AG08395 (cell line): ENCODE data around the gene FAAP20.

Source experiments
- DNase-seq: peaks from one replicate; pipeline ENCODE4 v3.0.0; 2012; ENCODE audit warnings: mixed read lengths, low spot score

The FAAP20 gene

DNA sequence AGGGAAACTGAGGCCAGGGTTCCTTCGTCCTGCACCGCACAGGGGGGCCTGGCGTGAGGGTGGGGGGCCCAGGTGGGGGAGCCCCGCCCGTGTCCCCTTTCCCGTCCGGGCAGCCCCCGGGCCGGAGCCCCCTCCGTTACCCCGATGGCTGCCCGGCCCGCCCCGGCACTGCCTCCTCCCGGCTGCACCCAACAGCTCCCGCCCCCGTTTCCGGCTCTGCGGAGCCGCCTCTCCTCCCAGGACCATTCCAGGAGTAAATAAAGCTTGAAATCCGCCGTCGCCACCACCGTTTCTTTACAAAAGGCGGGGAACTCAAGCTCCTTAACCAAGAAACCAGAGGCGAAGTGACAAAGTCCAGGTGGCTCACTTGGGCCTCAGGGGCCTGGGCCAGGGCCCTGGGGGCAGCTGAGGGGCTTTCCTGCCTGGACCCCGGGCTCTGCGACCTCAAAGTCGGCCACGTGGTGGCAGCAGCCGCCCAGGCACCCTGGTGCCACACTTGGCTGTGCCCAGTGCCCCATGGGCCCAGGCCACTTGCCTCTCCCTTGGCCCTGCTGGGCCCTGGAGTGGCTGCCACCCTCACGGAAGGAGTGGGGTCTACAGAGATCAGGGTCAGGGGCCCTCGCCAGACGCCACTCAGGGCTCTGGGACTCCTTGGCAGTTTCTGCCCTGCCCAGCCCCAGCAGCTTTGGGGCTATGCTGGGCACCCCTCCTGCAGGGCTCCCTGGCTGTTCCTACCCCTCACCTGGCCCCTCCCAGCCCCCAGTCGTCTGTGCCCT is 514 bp upstream of the FAAP20 start:
- DNase-seq: peak; percentile 88

DNA sequence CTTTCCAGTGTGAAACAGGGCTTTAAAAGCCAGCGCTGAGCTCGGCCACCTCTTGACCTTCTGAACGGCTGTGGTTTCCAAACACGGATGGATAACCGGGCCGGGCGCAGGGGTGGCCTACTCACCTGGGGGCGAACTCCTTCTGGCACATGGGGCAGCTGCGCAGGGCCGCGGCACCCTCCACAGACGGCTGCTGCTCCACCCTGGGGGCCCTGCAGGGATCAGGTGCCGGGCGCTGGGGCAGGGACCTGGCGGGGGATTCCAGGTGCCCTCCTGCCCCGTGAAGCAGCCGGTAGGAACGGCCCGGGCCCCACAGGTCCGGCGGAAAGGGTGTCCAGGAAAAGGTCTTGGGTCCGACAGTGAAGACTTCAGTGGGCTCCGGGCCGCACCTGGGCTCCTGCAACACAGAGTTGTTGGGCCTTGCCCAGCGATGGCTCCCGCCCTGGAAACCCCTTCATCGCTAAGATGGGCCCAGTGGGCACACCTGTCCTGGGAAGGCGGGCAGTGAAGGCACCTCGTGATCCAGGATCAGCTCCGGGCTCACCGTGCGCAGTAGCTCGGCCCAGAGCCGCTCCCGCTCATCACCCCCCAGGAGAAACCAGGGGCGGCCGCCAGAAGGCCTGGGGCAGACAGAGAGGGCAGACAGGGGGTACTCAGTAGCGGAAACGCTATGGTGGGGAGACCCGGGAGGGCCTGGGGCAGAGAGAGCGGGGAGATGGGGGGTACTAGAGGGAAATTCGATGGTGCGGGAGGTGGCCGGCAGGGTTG is 874 bp downstream of the FAAP20 start:
- no peak for DNase-seq

DNA sequence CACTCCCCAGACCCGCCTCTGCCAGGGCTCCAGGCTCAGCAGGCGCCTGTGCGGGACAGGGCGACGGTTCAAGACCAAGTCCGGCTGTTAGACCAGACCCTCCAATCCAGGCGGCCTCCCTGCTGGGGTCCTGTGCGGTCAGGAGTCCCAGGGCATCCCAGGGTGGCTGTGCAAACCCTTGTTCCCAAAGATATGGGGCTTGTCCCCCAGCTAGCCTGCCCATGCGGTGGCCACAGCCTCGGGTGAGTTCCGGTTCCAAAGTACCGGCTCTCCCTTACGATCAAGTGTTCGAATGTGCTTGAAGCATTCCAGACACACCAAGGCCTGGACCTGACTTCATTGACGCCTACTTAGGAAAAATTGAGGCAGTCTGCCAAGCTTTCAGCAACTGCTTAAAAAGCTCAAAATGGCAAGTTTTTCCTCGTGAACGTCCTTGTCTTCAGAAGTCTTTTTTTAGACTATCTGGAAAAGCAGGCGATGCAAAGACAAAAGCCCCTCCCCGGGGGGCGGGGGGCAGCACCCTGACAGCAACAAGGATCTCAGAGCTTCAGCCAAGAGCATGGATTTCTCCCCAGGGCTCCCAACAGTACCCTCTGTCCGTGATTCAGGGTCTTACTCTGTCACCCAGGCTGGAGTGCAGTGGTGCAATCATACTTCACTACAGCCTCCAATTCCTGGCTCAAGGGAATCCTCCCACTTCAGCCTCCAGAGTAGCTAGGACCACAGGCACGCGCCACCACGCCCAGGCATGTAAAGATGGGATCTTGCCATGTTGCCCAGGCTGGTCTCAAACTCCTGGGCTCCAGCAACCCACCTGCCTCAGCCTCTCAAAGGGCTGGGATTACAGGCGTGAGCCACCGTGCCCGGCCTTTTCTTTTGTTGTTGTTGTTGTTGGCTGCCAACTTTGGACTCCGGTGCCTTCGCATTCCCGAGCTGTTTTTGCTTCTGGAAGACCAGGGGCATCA is 2.3 kb downstream of the FAAP20 start:
- DNase-seq: no peak

DNA sequence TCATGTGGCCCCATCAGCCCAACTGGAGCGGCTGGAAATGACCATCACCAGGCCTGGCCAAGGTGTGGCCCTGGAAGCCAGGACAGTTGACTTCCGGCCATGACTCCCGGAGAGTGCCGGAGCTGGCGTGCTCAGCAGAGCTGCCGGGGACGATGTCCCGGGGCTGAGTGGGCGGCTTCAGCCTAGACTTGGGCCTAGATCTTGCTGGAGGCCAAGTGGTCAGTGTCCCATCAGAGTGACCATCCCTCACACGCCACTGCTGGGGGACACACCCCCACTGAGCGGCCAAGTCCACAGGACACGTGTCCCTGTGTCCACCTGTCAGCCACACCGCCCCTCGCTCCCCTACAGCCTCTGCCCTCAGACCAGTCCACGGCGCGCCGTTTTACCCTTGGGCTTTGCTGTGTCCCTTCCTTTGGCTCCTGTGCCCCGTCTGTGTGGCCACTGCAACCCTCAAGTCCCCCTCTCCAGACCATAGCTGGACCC is 4.0 kb downstream of the FAAP20 start:
- no peak for DNase-seq

DNA sequence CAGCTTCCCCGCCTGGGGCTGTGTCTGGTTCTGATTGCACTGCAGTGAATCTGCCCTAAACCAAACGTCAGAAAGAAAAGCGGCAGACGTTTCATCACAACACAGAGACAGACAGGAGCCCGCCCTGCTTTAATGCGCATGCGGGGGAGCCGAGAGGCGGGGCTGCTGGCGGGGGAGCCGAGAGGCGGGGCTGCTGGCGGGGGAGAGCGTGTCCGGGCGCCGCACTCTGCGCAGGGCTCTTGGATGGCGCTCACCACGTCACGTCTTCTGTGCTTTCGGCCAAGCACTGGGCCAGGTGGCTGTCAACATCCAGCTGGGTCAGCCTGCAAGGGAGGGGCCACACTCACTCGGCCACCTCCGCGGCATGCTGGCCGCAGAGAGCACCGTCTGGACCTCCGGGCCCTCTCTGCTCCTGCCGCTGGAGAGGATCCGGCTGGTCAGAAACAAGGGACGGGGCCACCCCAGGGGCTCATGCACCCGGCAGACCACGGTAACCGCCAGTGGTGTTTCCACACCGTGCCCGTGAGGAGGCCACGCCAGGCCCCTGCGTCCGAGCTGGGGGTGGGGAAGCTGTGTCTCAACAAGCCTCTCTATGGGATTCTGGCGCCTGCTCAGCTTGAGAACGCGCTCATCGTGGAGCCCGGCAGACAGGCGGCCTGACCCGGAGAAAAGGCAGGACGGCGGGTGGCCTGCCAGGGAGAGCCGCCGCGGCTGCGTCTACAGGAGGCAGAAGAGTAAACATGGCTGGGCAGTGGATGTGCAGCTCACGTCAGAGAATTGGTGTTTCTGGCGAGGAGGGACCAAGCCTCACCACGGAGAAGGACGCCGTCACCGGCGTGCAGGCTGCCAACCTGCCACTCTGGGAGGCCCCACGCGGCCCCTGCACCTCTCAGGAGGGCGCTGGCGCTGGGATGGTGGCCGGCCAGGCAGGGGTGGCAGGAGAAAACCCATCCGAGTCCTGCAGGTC is 4.8 kb downstream of the FAAP20 start:
- DNase-seq: peak; percentile 96

DNA sequence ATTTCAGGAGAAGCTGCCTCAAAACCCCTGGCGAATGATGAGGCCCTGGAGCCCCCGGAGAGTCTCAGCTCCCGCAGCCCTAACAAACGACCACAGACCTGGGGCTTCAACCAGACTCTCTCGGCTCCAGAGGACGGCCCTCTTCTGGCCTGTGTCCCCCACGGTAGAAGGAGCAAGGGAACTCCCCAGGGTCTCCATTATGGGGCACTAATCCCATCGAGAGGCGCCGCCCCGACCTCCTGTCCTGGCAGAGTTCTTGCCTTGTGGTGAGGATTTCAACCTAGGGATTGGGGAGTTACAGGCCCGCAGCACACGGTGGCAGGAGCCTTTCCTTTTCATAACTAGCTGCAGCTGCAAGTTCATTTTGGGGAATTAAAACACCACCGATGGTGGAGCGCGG is 6.2 kb downstream of the FAAP20 start:
- DNase-seq: no peak

DNA sequence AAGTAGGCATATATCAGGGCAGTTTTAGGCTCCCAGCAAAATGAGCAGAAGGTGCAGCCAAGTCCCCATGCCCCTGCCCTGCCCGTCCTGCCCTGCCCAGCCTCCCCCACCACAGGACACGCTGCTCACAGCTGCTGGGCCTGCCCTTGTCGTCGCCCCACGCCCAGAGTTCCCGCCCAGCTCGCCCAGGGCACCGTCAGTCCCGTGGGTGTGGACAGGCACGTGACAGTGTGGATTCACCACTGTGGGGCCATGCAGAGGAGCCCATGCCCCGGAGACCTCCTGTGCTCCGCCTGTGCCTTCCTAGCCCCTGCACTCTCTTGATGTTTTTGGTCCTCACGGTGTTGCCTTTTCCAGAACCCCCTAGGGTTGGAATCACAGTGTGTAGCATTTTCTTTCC is 7.0 kb downstream of the FAAP20 start:
- DNase-seq: no peak

DNA sequence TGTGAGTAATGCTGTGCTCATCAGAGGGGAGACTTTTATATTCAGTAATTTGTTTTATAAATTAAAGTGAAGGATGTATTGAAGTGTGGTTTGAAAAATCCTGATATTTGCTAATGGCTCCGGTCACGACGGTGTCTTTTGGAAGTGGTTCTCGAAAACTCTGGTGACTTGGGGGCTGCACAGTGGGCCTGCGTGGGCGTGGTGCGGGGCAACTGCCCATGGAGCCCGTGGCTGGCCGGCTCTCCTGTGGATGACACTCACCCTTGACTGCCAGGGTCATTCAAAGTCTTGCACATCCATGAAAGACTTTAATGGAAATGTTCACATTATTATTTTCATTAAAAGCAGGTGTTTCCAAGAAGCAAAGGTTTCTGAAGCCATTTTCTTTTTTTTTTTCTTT is 7.7 kb downstream of the FAAP20 start:
- no peak for DNase-seq

DNA sequence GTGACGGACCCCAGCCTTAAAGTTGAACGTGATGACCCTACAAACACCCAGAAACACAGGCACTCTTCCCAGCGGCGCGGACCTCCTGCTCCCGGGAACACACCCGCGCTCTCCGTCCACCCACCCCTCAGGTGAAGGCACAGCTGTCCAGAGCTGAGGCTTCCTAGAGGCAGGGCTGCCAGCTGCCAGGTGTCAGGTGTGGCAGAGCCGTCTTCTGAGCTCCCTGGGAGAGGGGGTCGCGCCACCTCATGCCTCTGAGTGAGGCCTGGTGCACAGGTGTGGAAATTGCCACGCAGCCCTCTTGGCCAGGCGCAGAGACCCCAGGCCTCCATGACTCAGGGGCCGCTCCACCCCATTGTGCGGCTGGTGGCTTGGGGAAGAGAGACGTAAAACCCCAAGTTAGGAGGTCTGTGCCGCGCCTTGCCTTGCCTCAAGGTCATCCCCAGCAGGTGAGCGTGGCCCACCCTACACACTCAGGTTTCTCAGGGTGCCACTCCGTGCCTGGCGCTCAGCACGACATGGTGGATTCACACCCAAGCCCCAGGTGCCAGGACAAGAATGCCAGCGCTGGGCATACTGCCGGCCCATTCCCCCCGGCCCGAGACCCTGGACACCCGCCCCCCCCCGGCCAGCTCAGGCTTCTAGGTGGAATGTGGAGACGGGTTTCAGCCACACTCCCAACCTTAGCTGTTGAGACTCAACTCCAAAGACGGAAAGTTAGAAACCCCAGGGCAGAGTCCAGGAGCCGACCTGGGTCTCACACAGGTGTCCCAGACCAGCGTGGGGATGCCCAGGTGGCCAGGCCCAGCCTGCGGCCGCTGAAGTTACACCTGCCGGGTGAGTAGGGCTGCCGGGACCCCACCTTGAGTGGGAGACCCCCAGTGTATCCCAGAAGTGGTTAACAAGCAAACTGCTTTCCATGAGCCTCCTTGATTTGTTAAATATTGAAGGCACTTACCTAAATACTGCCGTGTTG is 8.4 kb downstream of the FAAP20 start:
- DNase-seq: no peak

DNA sequence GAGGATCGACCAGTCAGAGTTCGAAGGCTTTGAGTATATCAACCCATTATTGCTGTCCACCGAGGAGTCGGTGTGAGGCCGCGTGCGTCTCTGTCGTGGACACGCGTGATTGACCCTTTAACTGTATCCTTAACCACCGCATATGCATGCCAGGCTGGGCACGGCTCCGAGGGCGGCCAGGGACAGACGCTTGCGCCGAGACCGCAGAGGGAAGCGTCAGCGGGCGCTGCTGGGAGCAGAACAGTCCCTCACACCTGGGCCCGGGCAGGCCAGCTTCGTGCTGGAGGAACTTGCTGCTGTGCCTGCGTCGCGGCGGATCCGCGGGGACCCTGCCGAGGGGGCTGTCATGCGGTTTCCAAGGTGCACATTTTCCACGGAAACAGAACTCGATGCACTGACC is 9.6 kb downstream of the FAAP20 start:
- no peak for DNase-seq

DNA sequence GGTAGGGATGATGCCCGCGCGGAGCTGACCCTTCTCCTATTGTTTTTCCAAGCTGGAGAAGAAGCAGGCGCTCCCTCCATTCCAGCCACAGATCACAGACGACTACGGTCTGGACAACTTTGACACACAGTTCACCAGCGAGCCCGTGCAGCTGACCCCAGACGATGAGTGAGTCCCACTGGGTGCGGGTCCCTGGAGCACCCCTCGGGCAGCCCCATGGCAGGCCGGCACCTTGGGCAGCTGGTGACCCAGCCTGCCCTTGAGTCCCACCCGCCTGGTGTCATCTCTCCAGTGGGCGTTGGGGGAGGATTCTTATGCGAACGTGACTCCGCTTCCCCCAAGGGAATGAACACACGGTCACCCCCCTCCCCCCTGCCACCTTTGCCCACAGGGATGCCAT is 10.0 kb downstream of the FAAP20 start:
- no peak for DNase-seq

DNA sequence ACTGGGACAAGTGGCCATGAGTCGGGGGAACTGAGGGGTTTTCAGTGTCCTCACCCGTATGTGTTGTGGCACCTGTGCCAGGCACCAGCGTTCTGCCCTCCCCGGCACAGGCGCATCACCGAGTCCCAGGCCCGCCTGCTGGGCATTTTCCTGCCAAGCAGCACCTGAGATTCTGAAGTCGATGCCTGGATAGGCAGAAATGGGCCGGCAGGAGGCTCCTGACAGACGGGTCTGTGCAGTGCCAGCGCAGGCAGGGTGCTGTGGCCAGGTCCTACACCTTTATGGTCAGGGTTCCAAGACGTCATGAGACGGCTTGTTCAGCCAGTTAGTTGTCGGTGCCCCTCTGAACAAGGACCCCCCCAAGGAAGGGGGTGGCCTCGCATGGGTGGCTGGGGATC is 10.6 kb downstream of the FAAP20 start:
- no peak for DNase-seq

DNA sequence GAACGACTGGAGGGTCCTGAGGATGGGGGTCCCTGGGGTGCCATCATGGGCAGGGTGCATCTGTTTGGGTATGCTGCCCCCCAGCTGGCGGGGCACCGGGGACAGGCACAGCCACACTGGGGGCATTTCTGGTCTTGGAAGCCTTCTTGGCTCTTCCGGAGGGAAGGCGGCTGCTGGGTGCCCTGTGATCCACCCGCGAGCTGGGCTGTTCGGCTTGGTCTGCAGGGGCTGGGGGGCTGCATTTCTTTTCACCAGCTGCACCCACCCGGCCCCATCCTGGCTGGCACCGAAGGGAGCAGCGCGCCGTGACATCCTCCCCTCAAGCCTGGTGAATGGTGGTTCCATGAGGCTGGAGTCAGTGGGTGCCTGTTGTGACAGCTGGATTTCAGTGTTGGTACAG is 12.2 kb downstream of the FAAP20 start:
- no peak for DNase-seq

DNA sequence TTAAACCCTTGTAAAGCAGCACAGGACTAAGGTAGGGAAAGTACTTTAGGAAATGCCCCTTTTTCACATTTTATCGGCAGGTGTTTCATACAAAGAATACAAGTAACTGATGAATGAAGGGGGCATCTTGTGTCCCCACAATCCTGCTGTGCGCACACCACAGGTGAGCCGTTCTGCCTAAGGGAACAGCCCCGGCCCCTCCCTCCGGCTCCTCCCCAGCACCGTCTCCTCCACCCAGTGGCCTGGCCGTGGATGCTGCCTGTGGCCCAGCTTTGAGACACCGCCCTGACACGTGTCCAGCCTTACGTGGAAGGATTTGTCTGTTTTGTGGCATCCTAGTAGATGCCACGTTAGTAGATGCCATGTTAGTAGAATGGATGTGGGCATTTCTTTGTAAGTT is 12.8 kb downstream of the FAAP20 start:
- no peak for DNase-seq

DNA sequence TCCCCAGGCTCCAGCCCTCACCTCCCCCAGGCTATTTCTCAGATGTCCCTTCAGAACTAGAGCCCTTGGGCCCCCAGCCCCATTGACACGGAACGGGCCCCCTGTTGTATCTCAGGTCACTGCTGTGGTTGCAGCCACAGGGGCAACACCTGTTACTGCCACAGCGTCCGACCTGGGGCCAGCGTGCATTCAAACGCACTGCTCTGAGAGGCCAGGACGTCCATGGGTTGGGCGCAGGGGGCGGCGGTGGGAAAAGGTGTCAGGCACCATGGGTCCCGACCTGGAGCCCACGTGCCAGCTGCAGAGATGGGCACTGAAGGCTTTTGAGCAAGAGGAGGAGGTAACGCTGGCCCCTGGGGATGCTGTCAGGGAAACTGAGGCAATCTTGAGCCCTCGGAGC is 13.3 kb downstream of the FAAP20 start:
- DNase-seq: no peak

DNA sequence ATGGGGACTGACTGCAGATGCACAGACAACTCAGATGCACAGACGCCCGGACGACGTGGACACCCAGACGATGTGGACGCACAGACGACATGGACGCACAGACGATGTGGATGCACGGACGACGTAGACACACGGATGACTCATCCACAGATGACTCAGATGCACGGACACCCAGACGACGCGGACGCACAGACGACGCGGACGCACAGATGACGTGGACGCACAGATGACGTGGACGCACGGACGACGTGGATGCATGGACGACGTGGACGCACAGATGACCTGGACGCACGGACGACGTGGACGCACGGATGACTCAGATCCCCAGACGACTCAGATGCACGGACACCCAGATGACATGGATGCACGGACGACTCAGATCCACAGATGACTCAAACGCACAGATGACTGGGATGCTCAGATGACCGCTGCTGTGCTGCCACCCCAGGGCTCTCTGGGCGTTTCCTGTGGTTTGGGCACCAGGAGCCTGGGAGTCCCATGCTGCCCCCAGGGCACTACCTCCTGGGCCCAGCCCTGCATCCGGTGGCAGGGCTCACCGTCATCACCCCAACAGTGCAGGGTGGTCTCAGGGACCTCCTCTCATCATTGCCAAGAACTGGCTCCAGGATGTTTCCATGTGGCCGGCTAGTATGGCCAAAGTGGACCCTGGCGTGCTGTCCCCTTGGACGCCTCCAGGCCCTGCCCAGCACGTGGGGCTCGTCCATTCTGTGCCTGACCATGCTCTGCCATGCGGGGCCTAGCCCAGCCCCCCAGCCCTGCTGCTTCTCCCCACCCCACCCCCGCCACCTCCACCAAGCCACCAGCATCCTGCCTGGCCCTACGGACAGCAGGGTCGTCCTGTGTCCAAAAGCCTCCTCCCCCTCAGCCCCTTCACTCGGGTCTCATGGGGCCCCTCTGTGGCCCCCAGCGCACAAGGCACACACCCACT is 14.0 kb downstream of the FAAP20 start:
- DNase-seq: no peak

DNA sequence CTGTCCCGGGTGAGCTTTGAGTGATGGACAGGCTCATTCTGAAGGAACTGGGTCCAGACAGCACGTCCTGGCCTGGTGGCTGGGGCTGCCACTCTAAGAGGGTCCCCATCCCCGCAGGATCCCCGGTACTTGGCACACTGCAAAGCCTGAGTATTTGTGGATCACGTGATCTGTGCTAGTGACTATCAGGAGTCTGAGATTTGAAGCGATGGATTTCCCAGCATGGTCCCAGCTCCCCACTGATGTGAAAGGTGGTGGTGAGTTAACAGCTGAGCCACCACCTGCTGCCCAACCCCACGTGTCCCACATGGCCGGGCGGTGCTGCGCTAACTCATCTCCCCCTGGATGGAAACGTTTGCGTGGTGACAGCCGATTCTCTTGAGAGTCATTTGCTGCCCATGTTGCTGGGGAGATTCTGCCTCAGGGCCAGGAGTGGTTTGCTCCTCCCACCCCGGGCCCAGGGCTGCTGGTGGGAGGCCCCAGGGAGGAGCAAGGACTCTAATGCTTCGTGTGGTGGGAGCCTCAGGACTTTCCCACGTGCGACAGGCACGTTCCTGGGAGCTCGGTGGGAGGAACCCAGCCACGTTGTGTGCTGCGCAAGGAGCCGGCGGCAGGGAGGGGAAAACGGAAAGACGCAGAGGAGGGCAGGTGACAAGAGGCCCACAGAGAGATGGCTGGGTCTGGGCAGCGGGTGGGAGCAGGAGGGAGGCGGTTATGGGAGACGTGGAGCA is 15.1 kb downstream of the FAAP20 start:
- no peak for DNase-seq

DNA sequence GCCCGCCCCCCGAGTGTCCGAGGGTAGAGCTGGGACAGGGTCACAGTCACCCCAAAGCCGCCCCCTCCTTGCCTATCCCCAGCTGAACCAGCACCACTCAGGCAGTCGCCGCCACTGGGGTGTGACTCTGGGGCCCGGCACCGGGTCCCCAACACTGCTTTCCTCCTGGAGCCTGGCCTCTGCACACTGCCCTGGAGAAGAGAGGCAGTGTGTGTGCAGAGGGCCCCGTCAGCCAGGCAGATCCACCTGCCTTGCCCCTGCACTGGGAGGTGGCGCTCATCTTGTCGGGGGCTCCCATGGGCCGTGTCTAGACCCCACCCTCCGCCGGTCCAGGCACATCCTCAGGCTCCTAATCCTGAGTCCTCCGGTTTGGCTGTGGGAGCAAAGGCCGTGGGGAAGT is 15.7 kb downstream of the FAAP20 start:
- DNase-seq: no peak
